Suppressor macrophage (primary cell): ENCODE results near the gene KCNE1.

Experiments used
- DNase-seq, 4 experiments: peaks; one replicate each; pipeline ENCODE4 v3.0.0-alpha.2; 2020 to 2022

KCNE1 gene

DNA sequence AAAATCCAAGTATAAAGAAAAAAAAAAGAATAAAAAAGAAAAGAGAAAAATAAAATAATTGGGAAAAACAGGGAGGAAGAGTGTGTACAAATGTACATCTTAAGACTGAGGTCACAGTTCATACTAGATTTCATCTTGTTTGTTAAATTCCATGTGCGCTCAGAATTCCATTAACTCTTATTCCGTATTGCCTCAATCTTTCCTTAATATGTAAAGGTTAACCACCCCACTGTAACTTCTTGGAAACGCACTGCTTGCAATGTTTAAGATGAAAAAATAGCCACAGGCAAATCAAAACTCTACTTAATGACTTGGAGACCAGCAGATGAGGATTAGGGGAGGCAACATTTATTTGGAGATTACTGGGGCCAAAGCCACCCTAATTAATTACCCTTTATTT, 23.9 kb upstream of the KCNE1 start:
- no peak for DNase-seq

DNA sequence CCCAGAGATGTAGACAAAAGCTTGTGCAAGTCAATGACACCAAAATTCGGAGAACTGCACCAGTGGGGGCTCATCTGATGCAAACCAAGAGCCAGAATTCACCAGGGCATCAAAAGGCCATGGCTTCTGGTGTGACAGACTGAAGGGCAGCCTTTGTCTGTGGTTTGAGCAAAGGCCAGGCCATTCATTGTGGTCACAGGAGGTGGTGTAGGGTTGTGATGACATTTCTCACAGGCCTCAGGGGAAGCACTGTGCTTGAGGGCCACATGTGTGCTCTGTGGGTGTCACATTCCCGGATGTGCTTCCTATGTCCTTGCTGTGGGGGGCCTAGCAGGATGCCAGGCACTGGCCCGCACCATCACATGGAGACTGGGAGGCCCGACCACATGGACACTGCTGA, 22.5 kb upstream of the KCNE1 start:
- peak; percentile 60 to 81 (median 70) for DNase-seq

DNA sequence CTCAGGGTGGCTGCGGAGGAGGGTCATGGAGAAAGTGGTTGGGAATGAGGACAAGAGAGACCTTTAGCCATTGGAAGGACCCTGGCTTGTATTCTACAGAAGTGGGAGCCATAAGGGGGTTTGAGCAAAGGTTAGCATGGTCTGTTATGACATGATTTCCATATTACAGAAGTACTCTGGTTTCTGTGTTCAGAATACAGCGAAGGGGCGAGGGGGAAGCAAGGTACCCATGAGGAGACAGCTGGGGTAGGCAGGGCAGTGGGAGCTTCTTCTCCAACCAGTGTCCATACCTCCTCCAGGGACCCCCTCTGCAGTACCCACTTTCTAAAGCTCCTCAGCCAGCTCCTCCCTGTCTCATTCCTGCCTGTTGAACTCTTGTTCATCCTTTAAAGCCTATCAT, 21.9 kb upstream of the KCNE1 start:
- no peak for DNase-seq

DNA sequence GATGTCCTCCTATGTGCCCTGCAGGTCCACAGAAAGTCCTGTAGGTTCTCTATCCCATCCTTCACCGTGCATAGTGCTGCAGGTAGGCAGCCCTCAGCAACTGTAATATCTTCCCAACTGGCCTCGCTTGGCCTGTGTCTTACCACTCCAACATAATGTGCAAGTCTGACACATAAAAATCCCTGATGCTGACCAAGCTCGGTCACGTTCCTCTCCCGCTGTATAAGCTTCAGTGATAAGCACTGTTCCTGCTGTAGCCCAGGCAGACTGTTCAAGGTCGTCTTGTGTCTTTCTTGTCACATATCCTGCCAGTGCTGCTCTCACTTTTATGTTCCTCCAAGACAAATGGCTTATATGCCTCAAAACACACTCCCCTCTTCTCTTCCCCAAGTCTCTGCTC, 19.4 kb upstream of the KCNE1 start:
- DNase-seq = no peak

DNA sequence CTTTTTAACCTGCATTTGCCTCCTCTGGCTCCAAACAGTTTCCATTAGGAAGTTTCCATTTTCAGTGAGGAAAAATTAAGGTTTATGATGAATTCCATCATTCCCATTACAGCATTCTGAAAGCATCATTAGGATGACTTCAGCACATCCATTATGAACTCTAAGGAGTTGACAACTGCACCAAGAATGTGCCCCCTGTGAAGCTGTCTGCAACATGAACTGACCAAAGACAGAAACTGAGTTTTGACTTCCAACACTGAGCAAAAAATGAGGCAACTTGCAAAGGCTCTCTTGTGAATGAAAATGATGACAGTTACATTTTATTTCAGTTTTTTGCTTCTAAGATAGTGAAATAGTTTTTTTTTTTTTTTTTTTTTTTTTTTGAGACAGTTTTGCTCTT, 18.3 kb upstream of the KCNE1 start:
- DNase-seq = no peak

DNA sequence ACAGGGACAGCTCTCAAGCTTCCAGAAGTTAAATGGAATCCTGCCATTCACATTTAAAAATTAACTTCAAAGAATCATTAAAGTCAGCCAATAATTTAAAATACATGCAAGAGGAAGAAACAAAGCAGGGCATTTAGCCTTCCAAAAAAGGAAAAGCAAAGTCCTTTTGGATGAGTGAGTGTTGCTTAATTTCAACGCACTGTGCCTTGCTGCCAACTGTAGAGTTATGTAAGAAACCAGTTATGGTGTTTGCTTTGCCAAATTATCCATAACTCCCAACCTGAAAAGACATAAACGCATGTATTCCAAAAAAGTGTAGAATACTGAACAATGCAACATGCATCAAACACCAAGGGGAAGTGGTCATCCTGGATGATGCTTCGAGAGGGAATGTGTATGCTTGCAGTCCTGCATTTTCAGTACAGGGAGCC, 16.1 kb upstream of the KCNE1 start:
- no peak for DNase-seq

DNA sequence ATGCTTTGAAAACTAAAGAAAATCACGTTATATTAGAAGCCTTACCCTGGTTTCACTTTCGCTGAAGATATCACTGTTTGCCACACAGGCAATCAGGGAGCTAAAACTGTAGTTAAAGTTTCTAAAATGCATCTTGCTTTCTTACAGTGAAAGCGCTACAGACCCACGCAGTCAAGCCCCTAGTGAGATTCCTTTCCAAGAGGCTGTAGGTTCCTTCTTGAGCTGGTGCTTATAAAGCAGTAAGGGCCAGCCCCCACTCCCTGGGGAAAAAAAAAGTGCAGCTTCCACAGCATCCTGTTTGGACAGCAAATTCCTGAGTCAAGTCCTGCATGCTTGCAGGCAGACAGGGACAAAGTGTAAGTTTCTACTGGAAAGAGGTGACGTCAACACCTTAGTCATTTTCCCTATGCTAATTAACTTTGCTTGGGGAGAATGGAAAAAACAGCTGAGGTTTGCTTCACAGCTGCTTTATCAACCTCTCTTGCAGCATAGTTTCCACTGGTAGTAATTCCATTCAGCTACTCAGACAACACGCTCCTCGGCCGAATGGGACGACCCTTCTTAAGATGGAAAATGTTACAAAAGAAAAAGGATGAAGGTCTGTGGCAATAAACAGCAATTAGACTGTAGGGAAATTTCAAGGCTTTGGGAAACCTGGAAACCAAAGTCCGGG, 14.7 kb upstream of the KCNE1 start:
- peak; percentile 59 to 88 (median 67) for DNase-seq

DNA sequence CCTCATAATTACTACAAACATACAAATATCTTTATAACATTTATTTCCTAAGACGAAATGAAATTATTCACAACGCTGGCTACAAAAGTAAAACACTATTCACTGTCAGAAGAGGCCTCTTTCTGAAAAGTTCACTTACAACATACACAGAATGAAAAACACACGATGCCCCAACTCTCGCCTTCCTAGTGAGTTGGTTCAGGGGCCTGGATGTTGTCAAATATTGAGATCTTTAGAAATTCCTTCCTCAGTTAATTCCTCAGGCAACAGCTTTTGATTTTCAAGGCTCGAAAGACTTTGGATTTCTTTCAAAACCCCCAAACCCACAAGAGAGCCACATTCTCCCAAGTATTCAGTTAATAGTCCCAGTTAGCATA, 14.2 kb upstream of the KCNE1 start:
- DNase-seq = no peak

DNA sequence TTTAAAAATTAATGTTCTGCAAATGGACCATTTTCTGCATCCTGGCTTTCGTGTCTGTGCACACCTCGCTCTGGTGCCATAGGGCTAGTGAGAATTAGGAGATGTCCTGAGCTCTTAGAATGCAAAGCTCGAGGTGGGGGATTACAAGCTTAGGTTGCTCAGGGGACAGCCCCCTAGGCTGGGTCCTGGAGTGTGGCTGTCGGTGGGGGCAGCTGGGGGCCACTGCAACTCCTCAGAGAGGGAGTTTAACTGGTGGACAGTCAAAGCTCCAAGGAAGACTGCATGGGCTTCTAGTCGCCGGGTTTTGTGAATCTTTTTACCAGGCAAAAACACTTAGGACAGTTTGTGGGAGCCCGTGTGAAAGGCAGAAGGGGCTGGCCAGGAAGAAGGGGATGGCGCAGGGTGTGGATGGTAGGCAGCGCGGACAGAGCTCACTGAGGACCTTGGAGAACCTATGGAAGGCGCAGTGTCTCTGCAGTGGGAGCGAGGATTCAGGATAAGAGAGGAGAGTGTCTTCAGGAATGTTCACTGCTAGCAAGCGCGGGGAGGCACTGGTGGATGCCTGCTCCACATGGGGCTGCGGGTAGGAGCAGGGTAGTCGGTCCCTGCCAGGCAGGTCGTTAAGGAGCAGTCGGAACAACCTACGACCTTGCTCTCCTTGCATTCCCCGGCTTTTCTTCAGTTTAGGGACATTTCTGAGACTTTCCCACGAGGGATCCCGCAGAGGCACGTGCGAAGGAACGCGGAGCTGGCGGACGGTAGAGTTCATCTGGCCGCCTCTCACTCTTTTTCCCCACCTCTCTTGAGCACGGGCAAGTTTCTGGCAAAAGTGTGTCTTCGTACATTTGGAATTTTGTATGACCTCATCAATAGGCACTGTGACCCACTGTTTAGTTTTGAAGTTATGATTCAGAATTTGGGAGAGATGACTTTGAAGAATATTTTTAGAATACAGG, 12.9 kb upstream of the KCNE1 start:
- DNase-seq = no peak

DNA sequence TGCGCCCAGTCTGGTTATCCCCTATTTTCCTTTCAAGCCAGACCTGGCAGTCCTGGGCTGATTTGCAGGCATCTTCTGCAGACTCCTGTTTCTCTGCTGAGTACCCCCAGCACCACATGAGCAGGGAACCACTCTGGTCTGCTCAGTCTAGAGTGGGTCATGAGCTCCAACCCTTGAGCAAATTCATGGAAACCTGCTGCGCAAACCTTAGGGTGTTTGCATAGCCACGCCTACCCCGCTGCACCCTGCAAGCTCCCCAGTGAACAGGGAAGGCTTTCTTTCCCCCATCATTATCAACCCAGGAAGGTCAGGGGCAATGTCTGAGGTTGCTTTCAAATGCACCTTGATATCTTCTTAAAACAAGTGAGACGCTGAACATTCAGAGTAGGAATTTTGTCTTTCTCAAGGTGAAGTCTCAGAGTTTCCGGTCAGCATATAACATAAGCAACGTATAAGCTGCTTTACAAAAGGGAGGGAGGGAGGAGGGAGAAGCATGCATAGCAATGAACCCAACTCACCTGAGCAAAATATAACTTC, 11.1 kb upstream of the KCNE1 start:
- DNase-seq = no peak

DNA sequence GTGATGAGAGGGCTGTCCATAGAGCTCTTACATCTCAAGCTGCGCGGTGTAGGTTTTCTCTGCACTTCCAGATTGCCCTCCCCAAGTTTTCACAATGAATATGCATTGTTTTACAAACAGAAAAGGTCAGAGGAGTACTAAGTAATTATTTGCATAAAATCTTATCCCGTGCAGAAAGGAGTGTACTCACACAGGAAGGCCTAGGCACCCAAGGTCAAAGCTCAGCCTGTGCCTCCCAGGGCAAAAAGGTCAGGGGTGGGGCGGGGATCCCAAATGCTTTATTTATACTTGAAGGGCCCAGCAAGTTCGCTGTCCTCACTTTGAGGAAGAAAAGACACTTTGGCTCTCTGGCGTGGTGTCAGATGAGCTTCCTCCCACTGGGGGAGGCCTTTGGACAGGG, 10.3 kb upstream of the KCNE1 start:
- DNase-seq = peak; percentile 38 to 59 (median 54)

DNA sequence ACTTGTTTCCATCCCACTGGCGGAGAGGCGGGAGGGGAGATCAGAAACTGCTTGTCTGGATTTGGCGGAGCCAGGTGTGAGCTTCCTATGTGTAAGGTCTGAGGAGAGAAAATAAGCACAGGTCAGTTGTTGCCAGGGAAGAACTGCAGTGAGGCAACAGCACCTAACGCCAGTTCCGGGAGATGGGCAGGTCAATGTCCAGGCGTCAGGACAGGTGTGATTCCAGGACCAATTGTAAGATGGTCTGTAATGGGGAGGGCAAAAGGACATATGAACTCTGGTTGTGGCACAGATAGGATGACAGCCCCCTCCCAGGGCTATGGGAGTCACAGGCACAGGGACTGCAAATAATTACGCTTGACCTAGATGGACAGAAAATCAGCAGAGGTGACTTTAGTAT, 9.6 kb upstream of the KCNE1 start:
- DNase-seq = no peak

DNA sequence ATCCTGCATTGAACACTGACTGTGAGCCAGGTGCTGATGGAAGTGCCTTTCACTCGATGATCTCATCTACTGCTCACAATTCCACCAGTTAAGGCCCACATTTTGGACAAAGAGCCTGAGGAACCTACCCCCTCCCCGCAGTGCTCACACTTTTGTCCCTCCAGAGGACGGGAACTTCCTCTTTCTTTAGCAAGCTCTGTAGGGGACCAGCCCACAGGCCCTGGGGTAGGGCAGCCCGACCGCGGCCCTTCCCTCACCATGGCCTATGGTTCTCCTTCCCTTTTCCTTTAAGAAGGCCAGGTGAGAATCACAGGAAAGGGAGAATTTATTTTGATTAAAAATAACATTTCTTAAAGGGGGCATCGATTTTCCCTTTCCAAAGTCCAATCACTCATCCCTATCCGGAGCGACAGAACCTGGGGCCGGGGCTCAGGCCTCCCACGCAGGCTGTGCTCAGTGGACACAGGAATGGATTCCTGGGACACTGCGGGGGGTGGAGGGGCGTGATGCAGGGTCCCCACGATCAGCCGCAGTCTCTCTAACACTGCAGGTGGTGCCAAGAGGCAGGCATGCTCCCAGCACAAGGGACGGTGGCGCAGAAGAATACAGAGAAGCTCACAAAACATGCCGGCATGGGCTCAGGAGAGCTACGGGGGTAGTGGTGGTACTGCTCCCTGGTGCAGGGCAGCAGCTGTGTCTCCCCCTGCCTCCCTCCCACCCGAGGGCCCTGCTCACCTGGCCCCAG, 8.9 kb upstream of the KCNE1 start:
- DNase-seq = peak; percentile 77 to 90 (median 83)

DNA sequence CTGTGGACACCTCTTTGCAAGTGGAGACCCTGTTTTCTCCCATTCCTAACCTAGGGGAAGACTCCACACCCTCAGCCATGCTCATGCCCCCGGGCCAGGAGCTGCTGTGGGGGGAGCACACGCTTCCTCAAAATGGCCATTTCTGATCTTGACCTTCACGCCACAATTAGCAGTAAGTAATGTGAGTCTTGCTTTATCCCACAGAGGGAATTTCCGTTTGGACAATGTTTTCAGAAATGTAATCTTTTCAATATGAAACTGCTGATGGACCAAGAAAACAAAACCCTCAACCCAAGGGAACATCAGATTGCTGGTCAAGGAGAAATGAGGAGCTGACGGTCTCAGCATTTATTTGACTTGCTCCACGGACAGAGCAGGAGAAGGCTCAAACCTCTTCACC, 8.3 kb upstream of the KCNE1 start:
- DNase-seq = peak in 3 of 4 experiments; percentile 32 to 72 (median 40)

DNA sequence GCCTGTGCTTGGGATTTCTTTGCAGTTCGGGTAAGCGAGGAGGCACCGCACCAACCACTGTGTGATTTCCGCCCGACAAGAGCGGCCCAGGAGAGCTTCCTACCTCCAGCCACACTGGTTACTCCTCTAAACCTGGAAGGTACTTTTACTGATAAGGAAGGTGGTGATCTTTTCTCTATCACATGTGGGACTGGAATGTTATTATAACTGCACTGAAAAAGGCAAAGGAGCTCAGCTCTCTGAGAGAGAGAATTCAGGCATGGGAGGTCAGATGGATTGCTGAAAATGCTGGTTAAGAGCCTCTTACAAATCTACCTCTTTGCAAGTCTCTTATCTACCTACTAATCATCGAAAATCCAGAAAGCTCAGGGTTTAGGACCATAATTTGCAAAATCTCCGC, 7.7 kb upstream of the KCNE1 start:
- no peak for DNase-seq

DNA sequence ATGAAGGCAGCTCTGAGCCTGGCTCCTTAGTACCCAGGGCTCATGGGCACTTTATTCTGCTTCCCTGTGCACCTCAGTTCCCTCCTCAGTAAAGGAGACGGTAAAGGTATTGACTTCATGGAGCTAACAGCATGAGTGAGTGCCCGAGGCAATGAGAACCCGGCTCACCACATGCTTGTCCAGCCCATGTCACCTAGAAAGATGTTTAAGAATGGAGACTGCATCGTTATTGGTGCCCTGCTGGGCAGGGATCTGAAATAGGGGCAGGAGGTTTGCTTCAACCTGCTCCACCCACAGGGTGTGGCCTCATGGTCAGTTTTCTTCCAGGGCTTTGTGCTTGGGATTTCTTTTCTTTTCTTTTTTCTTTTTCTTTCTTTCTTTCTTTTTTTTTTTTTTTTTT, 7.0 kb upstream of the KCNE1 start:
- no peak for DNase-seq

DNA sequence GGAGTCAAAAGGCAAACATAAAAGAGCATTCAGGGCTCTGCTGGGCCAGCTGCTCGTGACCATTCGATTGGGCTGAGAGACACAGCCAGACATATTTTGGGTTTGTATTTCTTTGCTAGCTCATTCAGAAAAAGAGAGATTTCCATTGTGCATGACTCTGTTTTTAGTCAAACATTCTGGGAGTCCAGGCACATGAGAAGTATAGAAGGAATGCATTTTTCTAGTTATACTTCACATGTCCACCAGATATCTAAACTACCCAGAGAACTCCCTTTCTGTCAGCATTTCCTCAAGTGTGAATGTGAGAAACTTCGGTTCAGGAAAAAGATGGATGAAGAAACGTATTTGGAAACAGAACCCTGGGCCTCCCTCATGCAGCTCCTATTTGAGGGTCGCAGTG, 6.3 kb upstream of the KCNE1 start:
- no peak for DNase-seq

DNA sequence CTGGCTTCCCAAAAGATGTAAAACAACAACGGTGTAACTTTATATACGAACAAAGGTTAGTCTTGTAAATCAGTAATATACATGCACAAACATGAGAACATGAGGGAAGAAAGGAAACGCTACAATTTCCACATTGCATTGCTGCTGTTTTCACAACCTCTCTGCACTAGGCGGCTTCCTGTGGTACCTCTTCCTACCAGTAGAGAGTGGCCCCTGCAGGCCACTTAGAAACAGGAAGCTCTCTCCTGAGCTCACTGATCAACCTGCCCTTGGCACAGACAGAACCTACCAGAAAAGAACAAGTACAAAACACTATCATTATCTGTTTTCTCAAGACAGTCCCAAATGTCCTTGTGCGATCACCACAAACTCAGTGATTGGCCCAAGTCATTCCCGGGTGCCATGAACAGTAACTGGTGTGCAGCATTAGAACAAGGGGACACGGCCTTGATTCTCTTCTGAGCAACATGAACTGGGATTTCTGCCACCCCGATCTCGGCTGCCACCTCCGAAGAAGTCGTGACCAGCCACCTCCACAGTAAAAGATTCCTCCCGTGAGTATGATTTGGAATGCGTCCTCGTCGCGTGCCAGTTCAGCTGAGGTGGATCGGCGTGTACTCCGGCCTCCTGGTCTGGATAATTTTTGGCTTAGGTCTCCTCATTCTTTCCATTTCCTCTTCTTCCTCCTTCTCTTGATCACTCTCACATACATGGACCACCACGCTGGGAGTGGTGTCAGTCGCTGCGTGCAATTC, 5.7 kb upstream of the KCNE1 start:
- peak; percentile 50 to 77 (median 73) for DNase-seq

DNA sequence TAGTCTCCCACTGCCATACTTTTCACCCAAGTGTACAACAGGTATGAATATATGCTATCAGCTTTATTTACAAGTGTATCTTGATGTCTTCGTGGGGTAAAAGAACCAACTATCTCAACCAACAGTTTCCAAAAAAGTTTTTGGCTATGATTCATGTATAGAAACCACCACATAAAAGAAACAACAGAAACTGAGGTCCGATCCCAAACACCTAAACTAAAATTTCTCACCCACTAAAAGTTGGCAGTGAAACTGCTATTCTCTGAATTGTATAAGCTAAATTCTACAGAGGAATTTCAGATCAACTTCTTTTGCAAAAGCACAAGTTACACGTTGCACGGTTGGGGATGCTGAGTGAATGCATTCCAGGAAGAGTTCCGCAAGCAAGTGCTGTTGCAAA, 5.0 kb upstream of the KCNE1 start:
- DNase-seq = no peak

DNA sequence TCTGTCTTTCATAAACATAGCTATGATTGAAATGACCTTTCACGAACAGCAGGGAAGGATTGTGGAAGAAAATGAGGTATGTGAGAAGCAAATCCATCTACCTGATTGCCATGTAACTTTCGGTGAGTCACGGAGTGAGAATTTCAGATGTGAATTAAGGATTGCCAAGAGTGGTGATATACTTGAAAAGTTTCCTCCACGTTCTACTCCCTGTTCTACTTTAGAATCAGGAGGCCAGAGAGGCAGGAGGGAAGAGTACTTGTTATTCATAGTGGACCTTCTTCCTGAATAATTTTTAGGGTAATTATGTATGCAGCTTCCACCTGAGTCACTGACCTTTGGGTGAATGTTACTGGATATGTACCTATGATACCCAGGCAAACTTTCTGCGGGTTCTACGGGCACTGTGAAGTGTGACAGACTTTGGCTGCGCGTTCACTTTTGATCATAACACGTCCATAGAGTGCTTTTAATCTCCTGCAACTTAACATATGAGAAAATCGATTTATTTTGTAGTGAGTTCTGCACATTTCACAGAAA, 2.6 kb upstream of the KCNE1 start:
- DNase-seq = no peak

DNA sequence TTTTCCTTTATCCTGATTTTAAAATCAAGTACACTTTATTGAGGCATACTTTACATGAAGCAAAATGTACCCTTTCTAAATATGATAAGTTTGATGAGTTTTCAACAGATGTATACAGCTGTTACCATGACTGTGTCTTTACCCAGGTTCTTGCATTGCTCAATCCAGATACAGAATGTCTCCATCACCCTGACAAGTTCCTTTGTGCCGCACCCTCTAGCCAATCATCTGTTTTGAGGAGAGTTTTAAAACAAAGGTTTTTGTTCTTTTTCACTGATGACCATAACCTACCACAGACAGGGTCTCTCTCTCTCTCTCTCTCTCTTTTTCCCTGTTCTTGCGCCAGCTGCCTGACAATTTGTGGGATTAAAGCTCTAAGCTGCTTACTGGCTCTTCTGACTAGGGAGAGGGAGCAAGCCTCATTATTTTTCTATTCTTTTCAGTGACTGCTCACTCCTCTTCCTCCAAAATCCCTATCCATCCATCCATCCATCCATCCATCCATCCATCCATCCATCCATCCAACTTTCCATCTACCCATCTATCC, 1.2 kb upstream of the KCNE1 start:
- DNase-seq = peak in 3 of 4 experiments; percentile 47 to 68 (median 57)

DNA sequence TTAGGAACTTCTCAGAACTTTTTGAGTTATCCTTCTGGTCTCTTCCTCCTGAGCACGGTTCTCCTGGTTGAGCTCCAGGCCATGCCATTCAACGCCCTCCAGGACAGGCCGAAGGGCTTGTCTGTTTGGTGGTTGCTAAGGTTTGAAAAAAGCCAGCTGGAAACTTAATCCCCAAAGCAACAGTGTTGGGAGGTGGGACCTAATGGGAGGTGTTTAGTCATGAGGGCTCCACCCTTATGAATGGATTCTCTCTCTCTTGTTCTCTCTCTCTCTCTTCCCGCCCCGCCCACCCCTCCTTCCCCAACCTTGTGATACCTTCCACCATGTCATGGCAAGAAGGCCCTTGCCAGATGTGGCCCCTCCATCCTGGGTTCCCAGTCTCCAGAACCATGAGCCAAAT, 829 bp downstream of the KCNE1 start:
- DNase-seq = peak in 3 of 4 experiments; percentile 33 to 42 (median 37)
